Dermis microvascular lymphatic vessel endothelial cell (primary cell): ENCODE measurements around the gene SRSF5. TPM values are rescaled to one million over a fixed set of nuclear protein-coding genes. Genes with fewer than 3 reads are reported as not detected.
"Not testable (repeated sequence)": the region's sequence is repeated elsewhere in the genome, so short reads cannot be mapped to it uniquely, and the experiment has no call there.

Source experiments
- DNase-seq, 2 donors: peaks; one replicate each; pipeline versions ENCODE4 v3.0.0 to v3.0.0-alpha.2; 2010; ENCODE audit warnings: low read depth in 2 of 2
- total RNA-seq: library from RNA; depleted of rRNA; stranded (reverse); fragments of >200 nt; gene quantifications from 2 replicates; pipeline ENCODE4 v1.2.1, GENCODE V29; 2014

SRSF5 gene
- total RNA-seq, 1 donor from 2014 or later, result 72.5 TPM

- no peak for DNase-seq
These were observed 42.2 kb downstream of the SRSF5 start for GRCh38 chr14:69808919-69809808.

- no peak for DNase-seq
These were observed 44.4 kb downstream of the SRSF5 start for GRCh38 chr14:69811227-69811867.

- DNase-seq, result no peak
These were observed 44.9 kb downstream of the SRSF5 start for GRCh38 chr14:69811868-69812252.

- DNase-seq, result no peak
These were observed 45.8 kb downstream of the SRSF5 start for GRCh38 chr14:69812711-69813110.

- not testable (repeated sequence) for DNase-seq
These were observed 46.4 kb downstream of the SRSF5 start for GRCh38 chr14:69813346-69813745.

GRCh38 chr14:69814397-69814796, 47.5 kb downstream of the SRSF5 start:
- DNase-seq, result no peak

GRCh38 chr14:69815556-69815955, 48.6 kb downstream of the SRSF5 start:
- no peak for DNase-seq

GRCh38 chr14:69816216-69816615, 49.3 kb downstream of the SRSF5 start:
- DNase-seq, result no peak

- peak; percentile 41 to 62 for DNase-seq
These were observed 51.8 kb downstream of the SRSF5 start for GRCh38 chr14:69818758-69819191.

GRCh38 chr14:69819607-69820006, 52.7 kb downstream of the SRSF5 start:
- peak in 1 of 2 donors; percentile 7 for DNase-seq

- DNase-seq, result no peak
These were observed 54.0 kb downstream of the SRSF5 start for GRCh38 chr14:69820991-69821390.

Other genes starting within 250 kb of the SRSF5 start
- not detected in 2 replicates for gene CCDC177, start 192.3 kb upstream of the SRSF5 start, total RNA-seq
- gene SUSD6, start 155.5 kb upstream of the SRSF5 start, total RNA-seq, result 9.1 and 14.4 TPM in 2 replicates
- not detected in 2 replicates for gene SLC10A1, start 30.1 kb downstream of the SRSF5 start, total RNA-seq
- gene SMOC1, start 112.3 kb downstream of the SRSF5 start, total RNA-seq, result 0.90 and 2.3 TPM in 2 replicates